Renal cortical epithelial cell (primary cell): ENCODE results near the gene GRK2. TPM values are rescaled to one million over a fixed set of nuclear protein-coding genes. Genes with fewer than 3 reads are reported as not detected.
"Not testable (repeated sequence)": the region's sequence is repeated elsewhere in the genome, so short reads cannot be mapped to it uniquely, and the experiment has no call there.

ENCODE experiments used
- DNase-seq: peaks from one replicate; pipeline ENCODE4 v3.0.0-alpha.2; 2011; ENCODE audit warnings: low read depth
- total RNA-seq: library from RNA; depleted of rRNA; stranded (reverse); fragments of >200 nt; gene quantifications from 2 replicates; pipeline ENCODE4 v1.2.3, GENCODE V29; 2014

GRK2 gene
- total RNA-seq, 1 donor from 2014 or later, result 71.8 TPM

DNA sequence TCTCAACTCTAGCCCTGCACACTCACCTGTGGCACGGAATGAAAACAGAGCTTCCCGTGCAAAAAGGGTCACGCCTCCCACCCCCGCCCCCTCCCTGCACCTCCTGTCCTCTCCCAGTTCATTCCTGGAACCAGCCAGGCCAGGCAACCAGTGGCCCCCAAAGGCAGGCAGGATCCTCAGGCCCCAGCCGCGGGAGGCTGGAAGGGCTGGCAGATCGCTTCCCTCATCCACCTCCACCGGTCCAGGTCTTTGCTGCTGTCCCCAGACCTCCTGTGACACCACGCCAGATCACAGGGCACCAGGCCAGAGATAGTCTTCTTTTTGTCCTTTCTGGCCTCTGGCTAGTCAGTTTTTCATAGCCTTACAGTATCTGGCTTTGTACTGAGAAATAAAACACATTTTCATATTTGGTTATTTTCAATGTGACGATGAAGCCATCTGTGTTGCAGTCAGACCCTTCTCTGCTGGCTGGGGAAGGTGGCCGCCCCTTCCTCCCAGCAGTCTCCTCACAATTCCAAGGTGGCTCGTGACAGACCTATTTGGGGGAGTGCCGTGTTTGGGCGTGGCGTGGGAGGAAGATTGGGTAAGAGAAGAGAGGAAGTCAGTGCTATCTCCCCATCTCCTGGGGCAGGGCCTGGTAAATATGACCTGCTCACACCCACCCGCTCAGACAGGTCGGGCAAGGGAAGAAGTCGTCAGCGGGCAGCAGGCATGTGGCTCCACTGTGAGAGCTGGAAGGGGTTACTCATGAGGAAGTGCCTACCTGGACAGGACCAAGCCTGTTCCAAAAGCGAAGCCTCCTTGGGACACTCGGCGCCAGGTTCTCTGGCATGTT is 46.1 kb downstream of the GRK2 start:
- DNase-seq, result peak; percentile 33

DNA sequence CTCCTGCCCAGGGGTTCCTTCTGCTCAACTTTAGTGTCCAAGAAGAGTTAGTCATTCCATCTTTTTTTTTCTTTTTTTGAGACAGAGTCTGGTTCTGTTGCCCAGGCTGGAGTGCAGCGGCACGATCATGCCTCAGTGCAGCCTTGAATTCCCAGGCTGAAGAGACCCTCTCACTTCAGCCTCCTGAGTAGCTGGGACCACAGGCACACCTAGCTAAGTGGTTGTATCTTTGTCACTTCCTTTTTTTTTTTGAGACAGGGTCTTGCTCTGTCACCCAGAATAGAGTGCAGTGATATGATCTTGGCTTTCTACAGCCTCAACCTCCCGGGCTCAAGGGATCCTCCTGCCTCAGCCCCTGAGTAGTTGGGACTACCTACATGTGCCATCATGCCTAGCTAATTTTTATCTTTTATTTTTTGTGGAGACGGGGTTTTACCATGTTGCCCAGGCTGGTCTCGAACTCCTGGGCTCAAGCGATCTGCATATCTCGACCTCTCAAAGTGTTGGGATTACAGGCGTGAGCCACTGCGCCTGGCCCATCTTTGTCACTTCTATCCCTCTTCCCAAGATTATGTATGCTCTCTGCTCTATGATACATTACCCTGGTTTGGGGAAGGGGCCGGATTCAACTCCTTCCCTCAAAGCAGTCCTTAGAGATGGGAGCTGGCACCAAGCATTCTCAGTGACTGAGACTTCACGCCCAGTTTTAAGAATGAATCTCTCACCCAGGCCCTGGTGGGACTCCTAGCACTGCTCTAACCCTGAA is 47.0 kb downstream of the GRK2 start:
- DNase-seq, result no peak

DNA sequence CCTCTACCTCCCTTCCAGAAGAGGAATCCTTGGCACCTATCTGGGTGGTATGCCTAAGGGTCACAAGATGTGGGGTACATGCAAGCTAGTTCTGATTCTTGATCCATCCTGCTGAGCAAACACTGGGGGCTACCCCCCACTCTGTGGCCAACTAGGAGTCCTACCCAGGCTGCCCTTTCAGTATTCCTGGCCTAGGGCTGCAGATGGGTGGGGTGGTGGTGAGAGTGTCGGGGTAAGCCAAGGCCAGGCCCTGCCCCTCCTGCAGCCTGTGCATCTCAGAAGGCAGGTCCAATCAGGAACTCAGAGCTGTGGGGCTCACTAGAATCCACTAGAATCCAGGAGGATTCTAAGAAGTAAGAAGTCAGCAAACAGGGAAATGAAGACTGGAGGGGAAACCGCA is 47.9 kb downstream of the GRK2 start:
- DNase-seq, result no peak

DNA sequence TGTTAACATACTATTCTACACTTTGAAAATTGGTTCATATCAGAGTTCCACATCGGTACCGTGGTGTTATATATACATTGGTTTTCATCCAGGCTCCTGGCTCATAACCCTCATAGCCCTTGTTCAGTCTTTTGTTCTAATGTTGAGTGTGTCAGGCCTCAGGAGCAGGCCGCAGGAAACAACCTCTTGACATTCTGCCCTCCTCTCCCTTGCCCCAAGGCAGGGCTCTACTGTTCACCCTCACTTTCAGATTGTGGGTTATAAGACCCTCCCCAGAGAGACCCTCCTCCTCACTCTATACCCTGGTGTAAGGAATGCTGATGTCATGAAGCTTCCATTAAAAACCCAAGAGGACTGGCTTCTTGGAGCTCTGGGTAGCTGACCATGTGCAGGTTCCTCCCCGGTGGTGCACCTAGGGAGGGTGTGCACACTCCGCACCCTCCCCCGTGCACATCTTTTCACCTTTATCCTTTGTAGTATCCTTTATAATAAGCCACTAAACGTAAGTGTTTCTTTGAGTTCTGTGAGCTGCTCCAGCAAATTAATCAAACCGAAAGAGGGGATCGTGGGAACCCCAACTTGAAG is 49.1 kb downstream of the GRK2 start:
- no peak for DNase-seq

DNA sequence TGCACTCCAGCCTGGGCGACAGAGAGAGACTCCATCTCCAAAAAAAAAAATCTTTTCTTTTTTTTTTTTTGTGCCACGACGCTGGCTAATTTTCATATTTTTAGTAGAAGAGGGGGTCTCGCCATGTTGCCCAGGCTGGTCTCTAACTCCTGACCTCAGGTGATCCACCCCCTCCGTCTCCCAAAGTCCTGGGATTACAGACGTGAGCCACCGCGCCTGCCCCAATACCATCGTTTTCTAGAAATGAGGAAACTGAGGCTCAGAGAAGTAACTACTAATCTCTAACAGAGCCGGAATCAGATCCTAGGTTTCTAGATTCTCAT is 50.6 kb downstream of the GRK2 start:
- DNase-seq, result no peak

DNA sequence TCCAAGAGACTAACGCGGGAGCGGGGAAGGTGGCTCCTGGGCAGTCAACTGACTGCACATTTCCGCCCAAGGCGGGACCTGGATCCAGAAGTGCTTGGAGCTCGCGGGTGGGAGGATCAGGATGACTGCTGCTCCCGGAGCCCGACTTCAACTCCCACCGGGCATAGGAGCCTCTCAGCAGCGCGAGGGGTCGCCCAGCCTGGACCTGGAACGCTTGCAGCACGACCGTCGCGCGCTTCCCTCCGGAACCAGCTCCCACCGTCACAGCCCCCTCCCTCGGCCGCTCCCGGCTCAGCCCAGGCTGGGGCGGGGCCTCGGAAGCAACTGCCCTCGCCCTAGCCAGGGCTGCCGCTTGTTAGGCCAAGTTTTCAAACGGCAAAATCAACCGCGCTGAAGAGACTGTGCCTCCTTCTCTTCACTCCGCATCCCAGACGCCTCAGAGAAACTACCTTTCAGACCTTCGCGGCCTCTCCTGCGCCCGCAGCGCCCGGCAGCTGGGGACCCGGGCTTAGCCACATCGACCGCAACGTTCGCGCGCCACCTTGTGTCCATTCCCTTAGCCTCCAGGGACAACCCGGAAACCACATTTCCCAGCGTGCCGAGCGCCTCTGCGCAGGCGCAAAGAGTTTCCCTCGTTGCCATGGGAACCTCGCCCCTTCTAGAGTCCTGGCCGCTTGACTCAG is 51.1 kb downstream of the GRK2 start:
- peak; percentile 89 for DNase-seq

DNA sequence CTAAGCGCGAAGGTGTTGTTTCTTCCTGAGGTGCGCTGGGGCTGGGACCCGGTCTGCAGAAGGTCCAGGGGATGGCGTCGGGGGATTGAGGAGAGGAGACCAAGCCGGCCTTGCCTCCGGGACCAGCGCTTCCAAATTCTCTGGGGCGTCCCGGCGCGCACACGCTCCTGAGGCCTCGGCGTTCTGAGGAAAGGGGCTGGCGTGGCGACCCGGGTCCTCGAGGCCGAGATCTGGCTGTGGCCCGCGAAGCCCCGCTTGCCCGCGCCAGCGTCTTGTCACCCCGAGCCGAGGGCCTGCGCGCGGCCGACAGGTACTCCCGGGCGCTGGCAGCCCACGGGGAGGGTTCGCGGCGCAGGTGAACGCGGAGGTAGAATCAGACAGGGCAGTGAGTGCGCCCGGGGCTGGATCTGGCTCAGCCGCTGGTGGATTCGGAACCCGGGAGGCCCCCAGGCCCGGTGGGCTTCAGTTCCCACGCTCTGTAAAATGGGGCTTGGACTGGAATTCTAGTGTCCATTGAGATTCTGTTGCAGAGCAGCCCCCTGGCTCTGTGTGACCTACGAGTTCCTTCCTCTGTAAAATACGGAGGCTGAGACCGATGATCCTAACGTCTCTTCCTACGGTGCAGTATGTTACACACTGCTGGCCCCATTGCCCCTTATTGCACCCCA is 51.7 kb downstream of the GRK2 start:
- DNase-seq, result no peak

DNA sequence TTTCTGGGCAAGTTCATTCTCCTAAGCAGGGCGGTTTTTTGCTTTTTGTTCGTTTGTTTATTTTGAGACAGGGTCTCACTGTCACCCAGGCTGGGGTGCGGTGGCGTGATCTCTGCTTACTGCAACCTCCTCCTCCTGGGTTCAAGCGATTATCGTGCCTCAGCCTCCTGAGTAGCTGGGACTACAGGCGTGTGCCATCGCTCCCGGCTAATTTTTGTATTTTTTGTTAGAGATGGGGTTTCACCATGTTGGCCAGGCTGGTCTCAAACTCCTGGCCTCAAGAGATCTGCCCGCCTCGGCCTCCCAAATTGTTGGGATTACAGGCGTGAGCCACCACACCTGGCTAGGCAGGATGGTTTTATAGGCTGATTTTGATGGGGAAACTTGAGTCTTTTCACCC is 52.6 kb downstream of the GRK2 start:
- DNase-seq, result not testable (repeated sequence)

DNA sequence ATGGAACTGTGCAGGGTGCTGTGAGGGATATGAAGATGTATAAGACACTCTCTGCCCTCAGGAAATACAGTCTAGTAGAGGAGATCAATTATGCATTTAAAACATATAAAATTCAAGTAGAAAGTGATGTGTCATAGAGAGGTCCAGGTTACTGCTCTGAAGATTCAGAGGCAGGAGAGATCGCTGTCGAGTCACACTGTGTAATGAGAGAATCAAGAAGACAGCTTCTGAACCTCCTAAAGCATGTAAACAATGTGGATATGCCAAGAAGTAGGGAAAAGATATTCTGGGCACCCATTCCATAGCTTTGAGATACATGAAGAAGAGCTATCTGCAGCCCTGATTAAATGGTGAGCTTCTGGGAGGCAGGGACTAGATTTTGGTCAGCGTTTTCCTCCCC is 53.7 kb downstream of the GRK2 start:
- no peak for DNase-seq

DNA sequence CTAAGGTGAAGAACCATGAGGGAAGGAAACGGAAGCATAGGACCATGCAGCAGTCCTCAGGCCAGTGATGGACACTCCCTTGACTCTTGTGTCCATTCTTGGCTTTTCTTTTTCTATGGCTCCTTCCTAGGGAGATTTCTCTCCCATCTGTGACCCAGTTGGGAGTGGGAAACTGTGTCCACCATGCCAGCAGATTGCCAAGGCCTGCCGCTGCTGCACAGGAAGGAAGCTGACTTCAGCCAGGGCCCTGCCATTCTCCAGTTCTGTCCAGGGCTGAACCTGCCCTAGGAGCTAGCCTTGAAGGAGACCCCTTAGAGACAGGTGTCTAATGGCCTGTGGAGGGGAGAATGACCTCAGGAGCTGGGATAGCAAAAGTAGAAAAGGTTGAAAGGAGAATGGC is 54.4 kb downstream of the GRK2 start:
- no peak for DNase-seq

DNA sequence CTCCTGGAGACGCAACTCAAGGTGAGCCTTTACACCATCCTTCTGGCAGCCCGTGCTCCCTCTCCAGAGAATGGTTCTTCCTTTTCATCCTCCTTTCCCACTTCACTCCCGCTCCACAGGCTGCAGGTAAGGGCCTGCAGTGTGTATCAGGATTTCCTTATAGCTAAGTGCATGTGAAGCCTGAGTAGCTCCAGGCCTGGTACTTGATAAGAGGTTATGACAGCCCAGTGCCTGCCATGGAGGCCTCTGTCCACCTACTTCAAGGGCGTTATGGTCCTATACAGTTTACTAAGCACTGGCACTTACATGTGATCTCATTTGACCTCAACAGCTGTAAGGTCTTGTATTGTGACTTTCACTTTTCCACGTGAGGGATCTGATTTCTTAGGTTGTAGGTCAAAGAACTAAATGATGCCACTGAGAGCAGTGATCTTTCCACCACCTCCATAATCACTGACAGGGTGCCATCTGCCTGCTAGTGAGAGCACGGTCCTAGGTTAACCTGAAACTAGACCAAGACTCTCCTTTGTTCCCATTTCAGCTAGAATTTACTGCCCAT is 55.1 kb downstream of the GRK2 start:
- DNase-seq, result no peak

DNA sequence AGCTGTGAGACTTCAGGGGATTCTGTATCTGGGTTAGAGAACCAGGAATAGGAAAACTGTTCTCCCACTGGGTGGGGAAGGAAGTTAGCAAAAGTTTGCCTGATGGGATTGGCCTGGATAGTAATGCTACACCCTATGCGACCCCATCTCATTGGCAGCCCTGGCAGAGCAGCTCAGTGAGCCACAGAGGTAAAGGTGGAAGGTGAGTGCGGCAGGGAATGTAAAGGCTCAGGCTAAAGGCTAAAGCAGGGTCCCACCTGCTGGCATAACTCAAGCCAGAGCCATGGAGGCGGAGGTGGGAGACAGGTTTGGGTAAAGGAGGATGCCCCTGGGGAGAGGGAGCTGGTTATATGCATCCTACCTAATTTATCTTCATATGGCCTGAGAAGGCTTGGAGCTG is 55.8 kb downstream of the GRK2 start:
- no peak for DNase-seq

DNA sequence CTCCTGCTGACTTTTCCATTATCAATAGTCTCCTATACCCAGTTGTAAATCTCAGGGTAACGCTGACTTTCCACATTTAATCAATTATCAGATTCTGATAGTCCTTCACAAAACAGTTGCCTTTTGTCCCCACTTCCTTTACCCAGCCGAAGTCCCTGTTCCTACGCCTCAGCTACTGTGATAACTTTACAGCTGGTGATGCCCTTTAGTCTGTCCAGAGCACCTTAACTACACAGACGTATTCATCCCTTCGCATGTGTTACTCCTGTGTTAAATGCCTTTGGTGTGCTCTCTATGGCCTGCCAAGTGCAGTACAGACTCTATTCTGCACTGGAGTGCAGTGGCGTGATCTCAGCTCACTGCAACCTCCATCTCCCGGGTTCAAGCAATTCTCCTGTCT is 57.3 kb downstream of the GRK2 start:
- DNase-seq, result no peak

DNA sequence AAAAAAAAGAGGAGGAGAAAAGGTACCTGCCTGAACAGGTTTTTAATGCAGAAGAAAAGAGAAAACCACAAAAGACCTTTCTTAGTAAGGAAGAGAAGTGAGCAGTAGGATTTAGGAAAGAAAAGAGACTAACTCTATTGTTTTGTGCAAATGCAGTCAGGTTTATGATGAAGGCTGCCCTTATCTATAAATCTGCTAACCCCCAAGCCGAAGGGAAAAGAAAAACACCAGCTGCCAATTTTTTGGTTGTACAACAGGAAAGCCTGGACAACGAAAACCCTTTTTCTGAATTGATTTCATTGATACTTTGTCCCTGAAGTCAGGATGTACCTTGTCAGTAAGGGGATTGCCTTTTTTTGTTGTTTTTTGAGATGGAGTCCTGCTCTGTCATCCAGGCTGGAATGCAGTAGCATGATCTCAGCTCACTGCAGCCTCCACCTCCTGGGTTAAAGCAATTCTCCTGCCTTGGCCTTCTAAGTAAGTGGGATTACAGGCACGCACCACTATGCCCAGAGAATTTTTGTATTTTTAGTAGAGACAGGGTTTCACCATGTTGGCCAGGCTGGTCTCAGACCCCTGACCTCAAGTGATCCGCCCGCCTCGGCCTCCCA is 65.9 kb downstream of the GRK2 start:
- no peak for DNase-seq

Other genes starting within 250 kb of the GRK2 start
- gene SYT12, start 243.3 kb upstream of the GRK2 start, total RNA-seq, result 0.87 and 10.6 TPM in 2 replicates
- 22.3 and 24.5 TPM in 2 replicates for gene RHOD, start 209.6 kb upstream of the GRK2 start, total RNA-seq
- gene KDM2A, start 147.2 kb upstream of the GRK2 start, total RNA-seq, result 24.7 and 92.4 TPM in 2 replicates
- 29.0 and 38.9 TPM in 2 replicates for gene ANKRD13D, start 22.8 kb downstream of the GRK2 start, total RNA-seq
- 44.1 and 70.2 TPM in 2 replicates for gene SSH3, start 37.1 kb downstream of the GRK2 start, total RNA-seq
- 43.9 and 61.6 TPM in 2 replicates for gene POLD4, start 87.1 kb downstream of the GRK2 start, total RNA-seq
- gene CLCF1, start 107.1 kb downstream of the GRK2 start, total RNA-seq, result 13.9 and 22.7 TPM in 2 replicates
- 5.9 and 8.9 TPM in 2 replicates for gene RAD9A, start 125.5 kb downstream of the GRK2 start, total RNA-seq
- 171 and 306 TPM in 2 replicates for gene PPP1CA, start 135.4 kb downstream of the GRK2 start, total RNA-seq
- gene TBC1D10C, start 137.6 kb downstream of the GRK2 start, total RNA-seq, result not detected in 2 replicates
- 0.20 TPM in 1 of 2 replicates, not detected in the other for gene CARNS1, start 149.2 kb downstream of the GRK2 start, total RNA-seq
- 25.5 and 51.7 TPM in 2 replicates for gene RPS6KB2, start 162.0 kb downstream of the GRK2 start, total RNA-seq
- gene PTPRCAP, start 171.2 kb downstream of the GRK2 start, total RNA-seq, result 0.17 and 0.85 TPM in 2 replicates
- gene CORO1B, start 177.0 kb downstream of the GRK2 start, total RNA-seq, result 115 and 197 TPM in 2 replicates
- gene GPR152, start 186.3 kb downstream of the GRK2 start, total RNA-seq, result not detected in 2 replicates
- gene CABP4, start 188.9 kb downstream of the GRK2 start, total RNA-seq, result not detected in 2 replicates
- gene TMEM134, start 202.8 kb downstream of the GRK2 start, total RNA-seq, result 32.5 and 65.7 TPM in 2 replicates
- gene AIP, start 216.6 kb downstream of the GRK2 start, total RNA-seq, result 53.2 and 56.8 TPM in 2 replicates
- 46.9 and 151 TPM in 2 replicates for gene PITPNM1, start 238.9 kb downstream of the GRK2 start, total RNA-seq
- 34.4 and 90.4 TPM in 2 replicates for gene CDK2AP2, start 241.7 kb downstream of the GRK2 start, total RNA-seq